Gastrocnemius medialis (tissue), 4 donors: Measurements from ENCODE around the gene ADSS1.

Experiments used
- POLR2A ChIP-seq, 2 donors: fragments of 450-650 bp; IDR thresholded peaks; one replicate each; pipeline ENCODE4 v1.6.1; 2017; ENCODE audit warnings: antibody characterized with exemption in 2 of 2, mild to moderate bottlenecking in 2 of 2, moderate library complexity in 2 of 2
- TF ChIP-seq, protein P1 (sequence below), 5 experiments: fragments of 450-650 bp in 3 of 5; fragments of 200-600 bp in 2 of 5; sonication (generic) in 2 of 5; IDR thresholded peaks in 4 of 5; conservative IDR thresholded peaks in 1 of 5; 1 replicate in 4 of 5; 2 replicates in 1 of 5; pipeline ENCODE4 v1.5.1; 2016 to 2019; ENCODE audit warnings: antibody characterized with exemption in 5 of 5, mild to moderate bottlenecking in 3 of 5, moderate library complexity in 3 of 5

DNA sequence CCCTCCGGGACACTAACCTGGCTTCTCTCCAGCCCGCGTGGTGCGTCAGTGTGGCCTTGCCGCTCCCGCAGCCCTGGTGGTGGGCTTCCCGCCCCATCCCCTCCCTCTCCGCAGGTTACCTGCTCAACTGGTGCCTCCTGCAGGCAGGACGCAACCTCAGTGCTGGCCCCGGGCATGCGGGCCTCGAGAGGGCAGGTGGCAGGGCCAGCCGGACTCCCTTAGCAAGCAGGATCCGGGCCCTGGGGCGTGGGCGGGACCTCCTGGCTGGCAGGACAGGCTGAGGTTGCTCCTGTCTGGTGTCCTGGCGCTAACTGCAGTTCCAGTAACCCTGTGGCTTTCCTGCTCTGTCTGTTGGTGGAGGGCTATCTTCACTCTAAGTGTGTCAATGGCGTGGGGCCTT, 8.6 kb upstream of the ADSS1 start:
- TF ChIP-seq, protein P1, sequence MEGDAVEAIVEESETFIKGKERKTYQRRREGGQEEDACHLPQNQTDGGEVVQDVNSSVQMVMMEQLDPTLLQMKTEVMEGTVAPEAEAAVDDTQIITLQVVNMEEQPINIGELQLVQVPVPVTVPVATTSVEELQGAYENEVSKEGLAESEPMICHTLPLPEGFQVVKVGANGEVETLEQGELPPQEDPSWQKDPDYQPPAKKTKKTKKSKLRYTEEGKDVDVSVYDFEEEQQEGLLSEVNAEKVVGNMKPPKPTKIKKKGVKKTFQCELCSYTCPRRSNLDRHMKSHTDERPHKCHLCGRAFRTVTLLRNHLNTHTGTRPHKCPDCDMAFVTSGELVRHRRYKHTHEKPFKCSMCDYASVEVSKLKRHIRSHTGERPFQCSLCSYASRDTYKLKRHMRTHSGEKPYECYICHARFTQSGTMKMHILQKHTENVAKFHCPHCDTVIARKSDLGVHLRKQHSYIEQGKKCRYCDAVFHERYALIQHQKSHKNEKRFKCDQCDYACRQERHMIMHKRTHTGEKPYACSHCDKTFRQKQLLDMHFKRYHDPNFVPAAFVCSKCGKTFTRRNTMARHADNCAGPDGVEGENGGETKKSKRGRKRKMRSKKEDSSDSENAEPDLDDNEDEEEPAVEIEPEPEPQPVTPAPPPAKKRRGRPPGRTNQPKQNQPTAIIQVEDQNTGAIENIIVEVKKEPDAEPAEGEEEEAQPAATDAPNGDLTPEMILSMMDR (IDR thresholded peaks at IDR 0.05 in 4 of 5, conservative IDR thresholded peaks at IDR 0.05 in 1 of 5) = no peak
- no peak for TF ChIP-seq POLR2A (IDR thresholded peaks at IDR 0.05)
